Renal cortical epithelial cell (primary cell): ENCODE measurements around the gene ZFP91. TPM values are rescaled to one million over a fixed set of nuclear protein-coding genes. Genes with fewer than 3 reads are reported as not detected.

ENCODE experiments used
- total RNA-seq: library from RNA; depleted of rRNA; stranded (reverse); fragments of >200 nt; gene quantifications from 2 replicates; pipeline ENCODE4 v1.2.3, GENCODE V29; 2014

Gene ZFP91
- total RNA-seq, 1 donor from 2014 or later, result 42.1 TPM

Other genes starting within 250 kb of the ZFP91 start
- not detected in 2 replicates for gene OR5B17, start 220.0 kb upstream of the ZFP91 start, total RNA-seq
- not detected in 2 replicates for gene OR5B3, start 172.2 kb upstream of the ZFP91 start, total RNA-seq
- gene OR5B2, start 150.9 kb upstream of the ZFP91 start, total RNA-seq, result not detected in 2 replicates
- not detected in 2 replicates for gene OR5B12, start 136.8 kb upstream of the ZFP91 start, total RNA-seq
- gene OR5B21, start 71.0 kb upstream of the ZFP91 start, total RNA-seq, result not detected in 2 replicates
- 4.1 and 14.1 TPM in 2 replicates for gene LPXN, start 3.2 kb upstream of the ZFP91 start, total RNA-seq
- 0.35 and 1.6 TPM in 2 replicates for gene CNTF, start 43.6 kb downstream of the ZFP91 start, total RNA-seq
- gene GLYAT, start 152.9 kb downstream of the ZFP91 start, total RNA-seq, result 3.6 TPM in 1 of 2 replicates, not detected in the other